H1 (cell line): ENCODE data around the gene NBPF3. TPM values are rescaled to one million over a fixed set of nuclear protein-coding genes. Genes with fewer than 3 reads are reported as not detected.
"Not testable (repeated sequence)": the region's sequence is repeated elsewhere in the genome, so short reads cannot be mapped to it uniquely, and the experiment has no call there.

Experiments used
- CTCF ChIA-PET: fragments of 300-600 bp; sonication (Branson Sonifier 250); formaldehyde crosslinking; loops from one replicate; lab custom pipeline; 2021; ENCODE audit not compliant: partially characterized antibody; lab: Charles Lee
- POLR2A ChIA-PET: fragments of 300-600 bp; sonication (Branson Sonifier 250); formaldehyde crosslinking; loops from one replicate; lab custom pipeline; 2021; ENCODE audit warnings: inconsistent platforms; ENCODE audit not compliant: partially characterized antibody; lab: Charles Lee
- DNase-seq, 2 experiments: peaks; one replicate each; pipeline versions ENCODE4 v3.0.0 to v3.0.0-alpha.2; 2010 to 2022; ENCODE audit warnings: low spot score in 2 of 2, low read depth in 1 of 2, mixed read lengths in 1 of 2
- FAIRE-seq: peaks from 2 replicates; lab custom pipeline; 2011; peaks lifted over from hg19 to GRCh38; lab: Jason Lieb, UNC
- H2AFZ ChIP-seq: 2 replicates; pipeline ENCODE4 v1.8.1; 2012; ENCODE audit warnings: low read length, inconsistent platforms
- H2AK5ac ChIP-seq: 2 replicates; pipeline ENCODE4 v1.6.1; 2013; ENCODE audit warnings: low read depth, low read length
- H2BK120ac ChIP-seq: replicated peaks from 2 replicates; pipeline ENCODE3; 2013; ENCODE audit warnings: low read depth, low read length, inconsistent platforms
- H2BK12ac ChIP-seq: 2 replicates; pipeline ENCODE4 v1.6.1; 2013; ENCODE audit warnings: low read depth, low read length
- H2BK15ac ChIP-seq: 2 replicates; pipeline ENCODE4 v1.6.1; 2013; ENCODE audit warnings: low read length
- H2BK20ac ChIP-seq: 2 replicates; pipeline ENCODE4 v1.6.1; 2013; ENCODE audit warnings: low read length
- H2BK5ac ChIP-seq: 2 replicates; pipeline ENCODE4 v1.6.1; 2013; ENCODE audit warnings: low read depth, low read length
- H3K14ac ChIP-seq: 2 replicates; pipeline ENCODE4 v1.6.1; 2013; ENCODE audit warnings: inconsistent platforms; ENCODE audit not compliant: insufficient read length
- H3K18ac ChIP-seq: 2 replicates; pipeline ENCODE4 v1.6.1; 2013; ENCODE audit warnings: low read length; ENCODE audit errors: extremely low read depth
- H3K23ac ChIP-seq: 2 replicates; pipeline ENCODE4 v1.6.1; 2013; ENCODE audit warnings: inconsistent platforms; ENCODE audit not compliant: insufficient read length
- H3K23me2 ChIP-seq: 2 replicates; pipeline ENCODE4 v1.6.1; 2013; ENCODE audit warnings: low read depth, low read length
- H3K27ac ChIP-seq: 2 replicates; pipeline ENCODE4 v1.6.1; 2011; ENCODE audit warnings: low read depth, low read length, inconsistent platforms
- H3K27me3 ChIP-seq, 4 experiments: replicated peaks in 1 of 4; 1 replicate in 1 of 4; 2 replicates in 3 of 4; pipeline versions ENCODE4 v1.6.1 to v1.8.1; 2011 to 2013; ENCODE audit warnings: low read length in 3 of 4, mild to moderate bottlenecking in 3 of 4, inconsistent platforms in 2 of 4, mixed read lengths in 2 of 4, moderate library complexity in 1 of 4; ENCODE audit not compliant: control insufficient read depth in 3 of 4, insufficient read depth in 3 of 4; ENCODE audit errors: extremely low read depth in 1 of 4
- H3K36me3 ChIP-seq, 4 experiments: 2 replicates each; pipeline versions ENCODE4 v1.6.1 to v1.8.1; 2011 to 2013; ENCODE audit warnings: mild to moderate bottlenecking in 4 of 4, low read length in 3 of 4, moderate library complexity in 2 of 4, control low read depth in 1 of 4, inconsistent platforms in 1 of 4; ENCODE audit not compliant: insufficient read depth in 4 of 4, control insufficient read depth in 2 of 4
- H3K4ac ChIP-seq: replicated peaks from 2 replicates; pipeline ENCODE3; 2013; ENCODE audit warnings: low read length, low read depth, mixed read lengths, inconsistent platforms; ENCODE audit not compliant: insufficient read length
- H3K4me1 ChIP-seq, 4 experiments: replicated peaks in 1 of 4; 1 replicate in 1 of 4; 2 replicates in 3 of 4; pipeline versions ENCODE4 v1.6.1 to v1.8.1; 2011 to 2013; ENCODE audit warnings: low read length in 3 of 4, inconsistent platforms in 2 of 4, mixed read lengths in 1 of 4; ENCODE audit not compliant: insufficient read depth in 4 of 4, control insufficient read depth in 3 of 4
- H3K4me2 ChIP-seq, 2 experiments: 2 replicates each; pipeline versions ENCODE4 v1.6.1 to v1.8.1; 2011 to 2013; ENCODE audit warnings: low read depth in 2 of 2, low read length in 2 of 2, control low read depth in 1 of 2, inconsistent platforms in 1 of 2, mild to moderate bottlenecking in 1 of 2; ENCODE audit not compliant: insufficient read depth in 1 of 2
- H3K4me3 ChIP-seq, 4 experiments: fragments of 200-600, 300-600 bp in 1 of 4; sonication (generic), shearing (Covaris generic), sonication (Bioruptor Twin) in 1 of 4; 2 replicates each; pipeline versions ENCODE4 v1.5.1 to v1.8.1; 2011 to 2016; ENCODE audit warnings: low read length in 4 of 4, low read depth in 3 of 4, control low read depth in 2 of 4, inconsistent platforms in 2 of 4, mild to moderate bottlenecking in 2 of 4, mixed read lengths in 1 of 4, moderate library complexity in 1 of 4; ENCODE audit not compliant: insufficient read depth in 2 of 4; ENCODE audit errors: extremely low read depth in 1 of 4
- H3K56ac ChIP-seq: replicated peaks from 2 replicates; pipeline ENCODE3; 2013; ENCODE audit warnings: low read depth, mild to moderate bottlenecking, mixed read lengths, low read length, inconsistent platforms; ENCODE audit not compliant: insufficient read length
- H3K79me1 ChIP-seq: 2 replicates; pipeline ENCODE4 v1.6.1; 2013; ENCODE audit warnings: low read depth, low read length, control low read depth
- H3K79me2 ChIP-seq, 2 experiments: 2 replicates each; pipeline versions ENCODE4 v1.6.1 to v1.8.1; 2012 to 2013; ENCODE audit warnings: low read length in 2 of 2, mild to moderate bottlenecking in 2 of 2, inconsistent platforms in 1 of 2; ENCODE audit not compliant: insufficient read depth in 2 of 2, control insufficient read depth in 1 of 2
- H3K9ac ChIP-seq, 4 experiments: replicated peaks in 1 of 4; 1 replicate in 1 of 4; 2 replicates in 3 of 4; pipeline versions ENCODE4 v1.6.1 to v1.8.1; 2011 to 2013; ENCODE audit warnings: low read depth in 3 of 4, low read length in 3 of 4, control low read depth in 2 of 4, mild to moderate bottlenecking in 2 of 4, moderate library complexity in 2 of 4, inconsistent platforms in 1 of 4; ENCODE audit errors: extremely low read depth in 1 of 4
- H3K9me3 ChIP-seq, 2 experiments: 2 replicates each; pipeline versions ENCODE4 v1.6.1 to v1.8.1; 2012 to 2013; ENCODE audit warnings: mild to moderate bottlenecking in 2 of 2, moderate library complexity in 2 of 2, control low read depth in 1 of 2, inconsistent platforms in 1 of 2, low read depth in 1 of 2, low read length in 1 of 2, mixed read lengths in 1 of 2; ENCODE audit not compliant: insufficient read depth in 2 of 2
- H4K20me1 ChIP-seq, 2 experiments: replicated peaks in 1 of 2; 2 replicates each; pipeline versions ENCODE3 to v1.8.1; 2011 to 2013; ENCODE audit warnings: inconsistent platforms in 2 of 2, low read length in 2 of 2, mild to moderate bottlenecking in 1 of 2; ENCODE audit not compliant: insufficient read depth in 2 of 2, control insufficient read depth in 1 of 2
- H4K5ac ChIP-seq: 2 replicates; pipeline ENCODE4 v1.6.1; 2013; ENCODE audit warnings: low read length, low read depth, mixed read lengths, inconsistent platforms; ENCODE audit not compliant: insufficient read length
- H4K8ac ChIP-seq: 2 replicates; pipeline ENCODE4 v1.8.0; 2013; ENCODE audit warnings: mild to moderate bottlenecking, moderate library complexity, low read length, inconsistent platforms; ENCODE audit not compliant: insufficient read depth; ENCODE audit errors: extremely low read depth
- H4K91ac ChIP-seq: replicated peaks from 2 replicates; pipeline ENCODE3; 2013; ENCODE audit warnings: low read length, mixed read lengths, inconsistent platforms; ENCODE audit not compliant: insufficient read length
- WGBS, 2 experiments: shearing (Covaris generic) in 1 of 2; methylation state at CpG; one replicate each; pipeline versions ENCODE4 v1.1.6 to v1.1.7; 2013 to 2015; ENCODE audit warnings: low lambda C conversion rate in 2 of 2, mixed read lengths in 2 of 2, inconsistent platforms in 1 of 2, low coverage in 1 of 2, missing lambda C conversion rate in 1 of 2; ENCODE audit not compliant: insufficient replicate concordance in 2 of 2, insufficient coverage in 1 of 2, insufficient read length in 1 of 2; ENCODE audit errors: extremely low coverage in 1 of 2, missing lambda C conversion rate in 1 of 2; 5-methylcytosine and 5-hydroxymethylcytosine counted together
- polyA plus RNA-seq, 7 experiments: library from polyadenylated mRNA; depleted of rRNA in 3 of 7; stranded (reverse) in 5 of 7; unstranded in 2 of 7; fragments of >200 nt in 5 of 7; fragments of 200-250 nt in 2 of 7; gene quantifications; 1 replicate in 5 of 7; 2 replicates in 1 of 7; 4 replicates in 1 of 7; pipeline versions ENCODE4 v1.2.1 to v1.2.3, GENCODE V29; 2011 to 2013; ENCODE audit warnings: missing spikeins in 2 of 7, mixed read lengths in 2 of 7
- total RNA-seq: library from RNA; stranded (reverse); fragmentation: NEBNext Ultra II Directional; extraction: Animal tissue kit (Norgen Biotek cat#: 25700); gene quantifications from 2 replicates; pipeline ENCODE4 v1.2.1, GENCODE V29; 2021

Gene NBPF3
- total and polyA plus RNA-seq, 2 of the 8 experiments (the other 6 are each of a cell fraction or from before 2014, with no cell fraction given) = 3.8 to 4.3 TPM

DNA sequence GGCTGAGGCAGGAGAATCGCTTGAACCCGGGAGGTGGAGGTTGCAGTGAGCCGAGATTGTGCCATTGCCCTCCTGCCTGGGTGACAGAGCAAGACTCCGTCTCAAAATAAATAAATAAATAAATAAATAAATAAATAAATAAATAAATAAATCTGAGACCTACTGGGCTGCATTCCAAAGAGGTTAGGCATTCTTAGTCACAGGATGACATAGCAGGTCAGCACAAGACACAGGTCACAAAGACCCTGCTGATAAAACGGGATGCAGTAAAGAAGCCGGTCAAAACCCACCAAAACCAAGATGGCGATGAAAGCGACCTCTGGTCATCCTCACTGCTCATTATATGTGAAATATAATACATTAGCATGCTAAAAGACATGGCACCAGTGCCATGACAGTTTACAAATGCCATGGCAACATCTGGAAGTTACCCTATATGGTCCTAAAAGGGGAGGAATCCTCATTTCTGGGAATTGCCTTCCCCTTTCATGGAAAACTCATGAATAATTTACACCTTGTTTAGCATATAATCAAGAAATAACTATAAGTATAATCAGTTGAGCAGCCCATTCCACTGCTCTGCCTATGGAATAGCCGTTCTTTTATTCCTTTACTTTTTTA is 38.1 kb upstream of the NBPF3 start:
- H4K5ac ChIP-seq, H2BK20ac ChIP-seq, H3K4me3 ChIP-seq, POLR2A ChIA-PET, H2AFZ ChIP-seq, H3K4ac ChIP-seq, H4K8ac ChIP-seq, H2AK5ac ChIP-seq, H2BK15ac ChIP-seq, H3K27ac ChIP-seq, H3K9me3 ChIP-seq, H3K4me1 ChIP-seq, H4K20me1 ChIP-seq, H3K4me2 ChIP-seq, H3K27me3 ChIP-seq, H3K56ac ChIP-seq, H3K23ac ChIP-seq, H3K79me2 ChIP-seq, H3K23me2 ChIP-seq, H3K18ac ChIP-seq, H2BK120ac ChIP-seq, H2BK5ac ChIP-seq, H4K91ac ChIP-seq, H3K36me3 ChIP-seq, H3K14ac ChIP-seq, H3K9ac ChIP-seq, H2BK12ac ChIP-seq, FAIRE-seq, CTCF ChIA-PET, H3K79me1 ChIP-seq, DNase-seq: not testable (repeated sequence)
- 71% methylated on average over 9 of the region's 9 CpGs; no CpG with 5 or more reads in 1 of the 2 experiments for WGBS, 2 experiments
